ENCODE measurements around the gene GABRA5.

The GABRA5 gene

GRCh38 chr15:26936502-26936901 lies 69.6 kb downstream of the GABRA5 start:
- Histone ChIP-seq H3K9me3 (no peaks in the 10 kb centered on the region), H3K36me3 (no peaks in the 10 kb centered on the region), H3K27me3 (no peaks in the 10 kb centered on the region), H3K4me1 (no peaks in the 10 kb centered on the region), H3K4me3 (ENCODE audit: low read depth, low read length) (no peak overlapping the region)
- DNase-seq, result no peak
- no peak for TF ChIP-seq CTCF (IDR thresholded peaks at IDR 0.05; ENCODE audit: low read depth, low read length)

GRCh38 chr15:26937134-26937533 lies 70.3 kb downstream of the GABRA5 start:
- no peaks in the 10 kb centered on the region for H3K27me3 ChIP-seq
- TF ChIP-seq CTCF (IDR thresholded peaks at IDR 0.05; ENCODE audit: low read depth, low read length), result no peak
- DNase-seq, result no peak
- H3K36me3 ChIP-seq, result no peaks in the 10 kb centered on the region
- no peaks in the 10 kb centered on the region for H3K4me1 ChIP-seq
- no peak overlapping the region for H3K4me3 ChIP-seq (ENCODE audit: low read depth, low read length)
- H3K9me3 ChIP-seq, result no peaks in the 10 kb centered on the region

- no peaks in the 10 kb centered on the region for H3K9me3 ChIP-seq
- H3K4me3 ChIP-seq (ENCODE audit: low read depth, low read length), result no peak overlapping the region
- no peaks in the 10 kb centered on the region for H3K27me3 ChIP-seq
- no peaks in the 10 kb centered on the region for H3K36me3 ChIP-seq
- H3K4me1 ChIP-seq, result no peaks in the 10 kb centered on the region
- DNase-seq, result no peak
- TF ChIP-seq CTCF (IDR thresholded peaks at IDR 0.05; ENCODE audit: low read depth, low read length), result no peak
Measured at GRCh38 chr15:26939398-26939797, 72.5 kb downstream of the GABRA5 start.

GRCh38 chr15:26941489-26941888 lies 74.6 kb downstream of the GABRA5 start:
- no peaks in the 10 kb centered on the region for H3K9me3 ChIP-seq
- no peaks in the 10 kb centered on the region for H3K27me3 ChIP-seq
- no peaks in the 10 kb centered on the region for H3K4me1 ChIP-seq
- no peak for TF ChIP-seq CTCF (IDR thresholded peaks at IDR 0.05; ENCODE audit: low read depth, low read length)
- DNase-seq, result no peak
- no peak overlapping the region for H3K4me3 ChIP-seq (ENCODE audit: low read depth, low read length)
- no peaks in the 10 kb centered on the region for H3K36me3 ChIP-seq

- Histone ChIP-seq H3K36me3 (no peaks in the 10 kb centered on the region), H3K4me3 (ENCODE audit: low read depth, low read length) (no peak overlapping the region), H3K4me1 (no peaks in the 10 kb centered on the region), H3K27me3 (no peaks in the 10 kb centered on the region), H3K9me3 (no peaks in the 10 kb centered on the region)
- TF ChIP-seq CTCF (IDR thresholded peaks at IDR 0.05; ENCODE audit: low read depth, low read length), result no peak
- DNase-seq, result no peak
Measured at GRCh38 chr15:26943866-26944265, 77.0 kb downstream of the GABRA5 start.

- Histone ChIP-seq H3K36me3 (no peaks in the 10 kb centered on the region), H3K4me1 (no peaks in the 10 kb centered on the region), H3K4me3 (ENCODE audit: low read depth, low read length) (no peak overlapping the region), H3K9me3 (no peaks in the 10 kb centered on the region), H3K27me3 (no peaks in the 10 kb centered on the region)
- no peak for DNase-seq
- TF ChIP-seq CTCF (IDR thresholded peaks at IDR 0.05; ENCODE audit: low read depth, low read length), result no peak
Measured at GRCh38 chr15:26945046-26945445, 78.2 kb downstream of the GABRA5 start.
